Thoracic aorta (tissue), 2 donors: ENCODE measurements around the gene RNF144A. TPM values are rescaled to one million over a fixed set of nuclear protein-coding genes. Genes with fewer than 3 reads are reported as not detected.

ENCODE experiments used
- ATAC-seq: fragments of 150-250 bp; one replicate; pipeline ENCODE4 v1.8.0; 2017; ENCODE audit warnings: low read depth; ENCODE audit not compliant: insufficient number of reproducible peaks, low FRiP score
- DNase-seq: peaks from one replicate; pipeline ENCODE4 v3.0.0-alpha.2; 2020; ENCODE audit warnings: low spot score
- H3K27ac ChIP-seq, 2 donors: fragments of 200-600 bp; sonication (generic); 1 replicate in 1 of 2; 2 replicates in 1 of 2; pipeline ENCODE4 v1.5.1; 2016; ENCODE audit warnings: mild to moderate bottlenecking in 2 of 2, moderate library complexity in 2 of 2
- H3K27me3 ChIP-seq: fragments of 200-600 bp; sonication (generic); replicated peaks from 2 replicates; pipeline ENCODE4 v1.6.0; 2016; ENCODE audit warnings: mild to moderate bottlenecking; ENCODE audit not compliant: insufficient read depth
- H3K36me3 ChIP-seq: fragments of 200-600 bp; sonication (generic); one replicate; pipeline ENCODE4 v1.5.1; 2016
- H3K4me1 ChIP-seq, 2 donors: fragments of 200-600 bp; sonication (generic); 1 replicate in 1 of 2; 2 replicates in 1 of 2; pipeline versions ENCODE4 v1.5.1 to v1.6.0; 2016; ENCODE audit warnings: low read depth in 2 of 2, mild to moderate bottlenecking in 1 of 2; ENCODE audit not compliant: control insufficient read depth in 1 of 2
- H3K4me3 ChIP-seq: fragments of 200-600 bp; sonication (generic); 2 replicates; pipeline ENCODE4 v1.5.1; 2016; ENCODE audit warnings: mild to moderate bottlenecking
- H3K9me3 ChIP-seq: fragments of 200-600 bp; sonication (generic); 2 replicates; pipeline ENCODE4 v1.5.1; 2016
- CTCF ChIP-seq: fragments of 200-600 bp; sonication (generic); IDR thresholded peaks from one replicate; pipeline ENCODE4 v1.5.1; 2019; ENCODE audit warnings: antibody characterized with exemption
- total RNA-seq, 2 donors: library from RNA; depleted of rRNA; stranded (reverse); fragments of >200 nt; gene quantifications; one replicate each; pipeline versions ENCODE4 v1.1.0 to v1.2.3, GENCODE V29; 2016

RNF144A gene
- total RNA-seq, 2 donors from 2014 or later, result 3.4 to 6.2 TPM

GRCh38 chr2:6947929-6948676 lies 30.9 kb downstream of the RNF144A start:
- no peak for TF ChIP-seq CTCF
- DNase-seq, result no peak
- Histone ChIP-seq H3K4me3 (no peak overlapping the region), H3K27me3 (no peaks in the 10 kb centered on the region), H3K27ac (no peak overlapping the region), H3K9me3 (no peaks in the 10 kb centered on the region), H3K4me1 (peaks cover 3 to 6% of the 10 kb centered on the region in 2 donors), H3K36me3 (no peaks in the 10 kb centered on the region)
- no peak for ATAC-seq

- H3K27ac ChIP-seq, result no peak overlapping the region
Observed at GRCh38 chr2:6948677-6949351, 31.6 kb downstream of the RNF144A start.

GRCh38 chr2:6951046-6951445 lies 33.8 kb downstream of the RNF144A start:
- Histone ChIP-seq H3K36me3 (no peaks in the 10 kb centered on the region), H3K4me1 (peaks cover 8 to 9% of the 10 kb centered on the region in 2 donors), H3K4me3 (no peak overlapping the region), H3K9me3 (no peaks in the 10 kb centered on the region), H3K27me3 (no peaks in the 10 kb centered on the region), H3K27ac (no peak overlapping the region)
- DNase-seq, result no peak
- no peak for TF ChIP-seq CTCF
- ATAC-seq, result no peak

More at GRCh38 chr2:6948677-6949351, 31.6 kb downstream of the RNF144A start:
- ATAC-seq, result no peak
- DNase-seq, result no peak
- H3K36me3 ChIP-seq, result no peaks in the 10 kb centered on the region
- peaks cover 3 to 6% of the 10 kb centered on the region in 2 donors for H3K4me1 ChIP-seq
- no peaks in the 10 kb centered on the region for H3K27me3 ChIP-seq
- TF ChIP-seq CTCF, result no peak
- H3K9me3 ChIP-seq, result no peaks in the 10 kb centered on the region
- H3K4me3 ChIP-seq, result no peak overlapping the region

GRCh38 chr2:6952101-6952500 lies 34.9 kb downstream of the RNF144A start:
- peaks cover 8 to 11% of the 10 kb centered on the region in 2 donors for H3K4me1 ChIP-seq
- no peak for ATAC-seq
- no peak overlapping the region for H3K4me3 ChIP-seq
- no peaks in the 10 kb centered on the region for H3K9me3 ChIP-seq
- H3K27ac ChIP-seq, result no peak overlapping the region
- no peaks in the 10 kb centered on the region for H3K27me3 ChIP-seq
- H3K36me3 ChIP-seq, result no peaks in the 10 kb centered on the region
- no peak for DNase-seq
- TF ChIP-seq CTCF, result no peak

GRCh38 chr2:6954586-6954985 lies 37.4 kb downstream of the RNF144A start:
- Histone ChIP-seq H3K9me3 (no peaks in the 10 kb centered on the region), H3K27me3 (no peaks in the 10 kb centered on the region), H3K4me1 (peaks cover 8 to 11% of the 10 kb centered on the region in 2 donors), H3K4me3 (no peak overlapping the region), H3K27ac (no peak overlapping the region), H3K36me3 (no peaks in the 10 kb centered on the region)
- ATAC-seq (no peak), DNase-seq (no peak)
- TF ChIP-seq CTCF, result no peak
